ENCODE measurements around the gene FRRS1L.
"Not testable (repeated sequence)": the region's sequence is repeated elsewhere in the genome, so short reads cannot be mapped to it uniquely, and the experiment has no call there.

Gene FRRS1L

DNA sequence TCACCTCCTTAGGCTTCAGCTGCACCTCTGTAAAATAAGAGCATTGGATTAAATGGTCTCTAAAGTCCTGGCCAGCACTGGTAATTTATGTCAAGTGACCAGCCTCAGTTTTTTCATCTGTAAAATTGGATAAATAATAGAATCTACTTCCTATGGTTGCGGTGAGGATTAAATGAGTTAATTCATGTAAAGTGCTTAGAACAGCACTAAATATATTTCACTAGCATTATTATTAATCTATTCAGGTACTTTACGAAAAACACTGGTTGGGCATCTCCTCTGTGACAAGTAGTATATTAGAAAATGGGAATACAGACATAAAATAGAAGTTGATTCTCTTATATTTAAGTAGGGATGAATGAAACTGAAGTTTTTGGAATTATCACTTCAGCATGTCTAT lies 33.5 kb downstream of the FRRS1L start:
- no peak for DNase-seq (ENCODE audit: low spot score)

DNA sequence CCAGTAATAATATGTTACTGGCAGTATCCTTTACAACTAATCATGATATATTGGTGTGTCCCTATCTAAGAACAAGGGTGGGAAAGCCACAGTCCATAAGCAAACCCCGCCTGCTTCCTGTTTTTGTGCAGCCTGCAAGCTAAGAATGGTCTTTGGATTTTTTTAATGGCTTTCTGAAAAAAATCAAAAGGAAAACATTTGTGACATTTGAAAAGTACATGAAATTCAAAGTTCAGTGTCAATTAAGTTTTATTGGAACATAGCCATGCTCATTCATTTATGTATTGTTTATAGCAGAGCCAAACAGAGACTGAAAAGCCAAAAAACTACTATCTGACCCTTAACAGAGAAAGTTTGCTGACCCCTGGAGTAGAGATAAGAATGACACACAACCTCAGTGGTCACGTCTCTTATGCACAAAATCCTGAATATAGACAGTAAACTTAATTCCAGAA lies 34.5 kb downstream of the FRRS1L start:
- no peak for DNase-seq (ENCODE audit: low spot score)

DNA sequence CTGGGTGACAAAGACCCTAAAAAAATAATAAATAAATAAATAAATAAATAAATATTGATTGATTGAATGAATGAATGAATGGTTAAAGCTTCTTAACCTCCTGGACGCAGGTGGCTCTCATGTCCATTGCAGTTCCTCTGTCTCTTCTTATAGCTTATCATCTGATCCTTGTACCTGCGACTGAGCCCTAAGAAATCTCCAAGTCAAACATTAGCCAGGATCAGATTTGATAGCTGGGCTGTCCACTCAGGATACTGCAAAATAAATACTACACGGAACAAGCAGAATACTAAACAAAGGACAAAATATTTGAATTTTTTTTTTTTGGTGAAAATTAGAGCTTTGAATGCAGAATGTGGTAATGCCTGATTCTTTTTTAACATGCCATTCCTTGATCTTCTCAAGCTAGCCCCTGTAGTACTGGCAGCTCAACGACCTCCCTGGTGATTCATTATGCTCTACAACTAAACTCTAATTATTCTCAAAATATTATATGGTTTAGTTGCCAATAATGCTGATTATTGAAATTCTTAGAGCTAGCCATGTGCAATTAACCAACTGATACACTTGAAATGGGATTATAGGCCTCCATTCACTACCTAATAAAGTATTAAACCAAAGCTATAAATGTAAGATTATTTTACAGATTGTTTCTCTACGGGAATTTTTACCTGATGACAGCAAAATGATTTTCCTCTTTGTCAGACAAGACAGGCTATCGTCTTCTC lies 37.4 kb downstream of the FRRS1L start:
- no peak for DNase-seq (ENCODE audit: low spot score)

DNA sequence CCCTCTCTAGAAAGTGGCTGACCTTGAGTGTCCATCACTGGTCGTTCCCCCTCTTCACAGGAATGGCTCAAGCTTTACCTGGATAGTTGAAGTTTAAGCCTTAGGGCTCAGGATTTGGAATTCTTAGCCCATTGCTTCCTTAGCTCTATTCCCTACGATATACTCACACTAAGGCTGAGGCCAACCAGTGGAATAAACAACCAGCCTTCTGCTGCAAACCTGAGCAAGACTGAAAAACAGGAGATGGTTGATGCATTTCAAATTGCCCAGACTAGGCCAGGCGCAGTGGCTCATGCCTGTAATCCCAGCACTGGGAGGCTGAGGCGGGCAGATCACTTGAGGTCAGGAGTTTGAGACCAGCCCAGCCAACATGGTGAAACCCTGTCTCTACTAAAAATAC lies 40.4 kb downstream of the FRRS1L start:
- not testable (repeated sequence) for DNase-seq (ENCODE audit: low spot score)

DNA sequence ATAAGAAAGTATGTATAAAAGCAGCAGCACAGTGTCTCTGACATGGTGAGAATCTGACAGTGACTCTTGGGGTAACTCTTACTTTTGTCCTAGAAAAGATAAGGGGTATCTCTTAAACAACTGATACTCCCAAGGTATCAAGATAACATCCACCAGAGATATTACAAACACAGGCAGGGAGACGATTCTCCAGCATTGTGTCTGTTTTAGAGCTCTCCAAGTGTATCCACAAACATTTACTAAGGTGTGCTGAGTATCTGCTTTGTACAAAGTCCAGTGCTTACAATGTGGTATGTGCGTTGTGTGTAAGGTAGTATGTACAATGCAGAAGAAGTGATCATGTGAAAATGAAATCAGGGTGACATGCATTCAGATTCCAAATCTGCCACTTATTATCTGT lies 42.9 kb downstream of the FRRS1L start:
- no peak for DNase-seq (ENCODE audit: low spot score)

DNA sequence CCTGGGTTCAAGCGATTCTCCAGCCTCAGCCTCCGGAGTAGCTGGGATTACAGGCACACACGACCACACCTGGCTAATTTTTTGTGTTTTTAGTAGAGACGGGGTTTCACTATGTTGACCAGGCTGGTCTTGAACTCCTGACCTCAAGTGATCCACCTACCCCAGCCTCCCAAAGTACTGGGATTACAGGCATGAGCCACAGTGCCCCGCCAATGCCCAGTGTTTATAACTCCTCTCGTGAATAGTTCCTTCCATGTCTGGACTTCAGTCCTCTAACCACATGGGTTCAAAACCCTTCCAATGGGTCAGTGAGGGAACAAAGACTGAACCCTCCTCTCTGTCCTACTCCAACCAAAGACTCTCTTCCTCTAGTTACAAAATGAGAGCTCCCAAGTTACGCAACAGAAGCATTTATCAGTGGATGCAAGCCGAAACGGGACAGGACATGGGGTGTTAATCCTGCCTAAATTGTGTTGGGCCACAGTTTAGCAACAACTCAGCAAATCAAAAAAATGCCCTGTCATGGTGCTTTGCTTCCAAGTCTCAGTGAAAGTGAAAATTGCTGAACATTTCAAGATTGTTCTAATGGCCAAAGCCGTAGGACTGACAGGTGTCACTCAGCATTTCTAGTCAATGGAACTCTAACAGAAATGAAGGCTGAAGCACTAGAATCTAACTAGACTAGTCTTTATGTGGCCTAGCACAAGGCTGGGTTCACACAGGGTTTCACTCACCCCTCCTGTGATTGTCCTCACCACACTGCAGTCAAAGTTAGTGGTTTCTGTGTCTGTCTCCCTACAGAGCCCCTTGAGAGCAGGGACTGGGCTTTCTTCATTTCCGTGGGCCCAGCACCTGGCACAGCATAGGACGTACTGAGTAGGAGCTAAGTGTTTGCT lies 44.1 kb downstream of the FRRS1L start:
- no peak for DNase-seq (ENCODE audit: low spot score)

DNA sequence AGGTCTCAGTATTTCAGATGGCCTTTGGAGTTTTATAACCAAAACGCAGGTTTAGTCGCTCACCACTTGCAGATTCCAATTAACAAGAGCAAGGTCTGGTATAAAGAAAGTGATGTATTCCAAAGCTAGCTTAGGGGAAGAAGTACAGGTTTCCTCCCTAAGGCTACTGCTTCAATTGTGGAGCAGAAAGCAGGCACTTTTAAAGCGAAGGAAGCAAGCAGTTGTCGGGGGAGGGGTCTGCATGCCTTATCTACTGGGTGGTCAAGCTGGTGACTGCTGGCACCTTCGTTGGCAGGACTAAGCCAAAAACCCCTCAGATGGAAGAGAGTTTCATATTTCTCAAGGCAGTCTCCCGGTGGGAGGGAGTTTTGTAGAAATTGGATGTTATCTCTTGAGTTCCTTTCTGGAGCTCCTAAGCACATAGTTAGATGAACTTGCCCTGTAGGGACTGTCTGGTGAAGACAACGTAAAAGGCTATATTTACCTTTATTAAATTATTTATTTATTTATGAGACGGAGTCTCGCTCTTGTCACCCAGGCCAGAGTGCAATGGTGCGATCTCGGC lies 45.7 kb downstream of the FRRS1L start:
- no peak for DNase-seq (ENCODE audit: low spot score)

DNA sequence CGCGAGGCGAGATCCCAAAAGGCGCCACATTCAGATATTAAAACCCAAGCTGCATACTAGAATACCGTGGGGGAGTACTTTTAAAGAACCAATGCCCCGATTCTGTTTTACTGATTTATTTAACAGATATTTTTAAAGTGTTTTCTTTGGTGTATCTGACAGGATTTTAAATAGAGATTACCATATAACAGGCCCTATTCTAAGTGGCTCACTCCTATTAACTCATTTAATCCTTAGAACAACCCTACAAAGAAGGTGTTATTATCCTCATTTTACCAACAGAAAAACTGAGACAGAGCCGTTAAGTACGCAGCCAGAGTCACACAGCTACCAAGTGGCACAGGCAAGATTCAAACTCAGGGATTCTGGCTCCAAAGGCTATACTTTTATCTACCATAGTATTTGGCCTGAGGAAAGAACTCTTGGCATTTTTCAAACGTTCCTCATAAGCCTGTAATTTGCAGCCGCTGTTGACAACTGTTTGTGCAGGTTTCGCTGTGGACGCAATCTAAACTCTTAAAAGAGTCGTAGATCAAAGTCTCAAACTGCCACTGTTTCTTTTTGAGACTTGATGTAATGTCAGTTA lies 46.8 kb downstream of the FRRS1L start:
- DNase-seq (ENCODE audit: low spot score) = no peak

DNA sequence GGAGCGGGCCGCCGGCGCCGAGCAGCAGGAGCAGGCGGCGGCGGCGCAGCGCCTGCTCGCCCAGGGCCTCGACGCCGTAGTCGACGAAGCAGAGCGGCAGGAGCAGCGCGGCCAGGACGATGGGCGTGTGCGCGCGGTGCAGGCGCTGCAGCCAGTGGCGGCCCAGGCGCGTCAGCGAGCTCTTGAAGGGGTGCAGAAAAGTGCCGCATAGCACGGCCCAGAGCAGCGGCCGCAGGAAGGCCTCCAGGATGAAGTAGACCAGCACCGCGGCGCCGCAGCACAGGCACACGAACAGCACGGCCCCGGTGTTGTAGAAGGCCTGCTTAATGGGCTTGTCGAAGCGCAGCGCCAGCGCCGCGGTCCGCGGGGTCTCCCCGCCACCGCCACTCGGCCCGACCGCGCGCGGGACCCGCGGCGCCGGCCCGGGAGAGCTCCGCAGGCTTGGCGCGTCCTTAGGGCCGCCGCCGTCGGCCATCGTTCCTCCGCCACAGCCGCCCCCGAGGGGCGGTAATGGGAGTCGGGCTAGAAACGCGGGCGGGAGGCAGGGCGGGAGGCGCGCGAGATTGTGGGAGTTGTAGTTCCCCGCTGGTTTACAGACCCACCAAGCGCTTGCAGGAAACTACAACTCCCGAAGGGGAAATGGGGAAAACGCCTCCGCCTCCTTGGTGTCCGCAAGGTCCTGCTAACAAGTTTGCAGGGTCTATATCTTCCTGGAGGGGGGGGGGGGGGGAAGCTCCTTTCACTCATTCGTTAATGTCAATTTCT lies 47.4 kb downstream of the FRRS1L start, which contains the start of gene TMEM245:
Gene TMEM245 (minus strand): TSS at position 509 of the 765 bp plus-strand sequence. CDS start 34 bp downstream, at position 475.
- peak; percentile 99 for DNase-seq (ENCODE audit: low spot score)

DNA sequence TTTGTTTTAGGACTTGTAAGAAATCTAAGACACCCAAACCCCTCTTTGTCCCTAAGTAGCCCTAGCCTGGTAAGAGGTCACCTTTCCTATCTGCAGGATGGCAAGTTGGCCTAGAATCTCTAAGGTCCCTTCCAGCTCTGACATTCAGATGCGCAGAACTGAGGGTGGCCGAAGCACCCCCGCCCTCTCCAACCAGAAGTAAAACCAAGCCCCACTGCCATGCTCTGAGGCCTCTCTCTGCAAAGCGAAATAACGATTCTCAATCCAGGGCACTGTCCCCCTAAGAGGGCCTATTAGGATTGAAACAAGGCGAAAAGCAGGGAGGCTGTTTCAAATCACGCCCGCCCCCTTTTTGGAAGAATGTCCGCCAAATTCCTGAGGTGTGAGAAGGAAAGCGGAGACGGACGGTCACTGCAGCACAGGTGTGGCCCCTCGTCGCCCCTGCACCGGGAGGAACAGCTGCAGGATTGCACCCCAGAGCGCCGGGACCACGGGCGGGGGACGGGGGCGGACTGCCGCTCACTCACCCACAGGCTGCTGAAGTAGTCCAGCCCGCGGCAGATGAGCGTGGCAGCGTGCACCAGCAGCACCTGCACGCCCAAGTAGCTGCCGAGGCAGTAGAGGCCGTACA lies 48.1 kb downstream of the FRRS1L start:
- no peak for DNase-seq (ENCODE audit: low spot score)

DNA sequence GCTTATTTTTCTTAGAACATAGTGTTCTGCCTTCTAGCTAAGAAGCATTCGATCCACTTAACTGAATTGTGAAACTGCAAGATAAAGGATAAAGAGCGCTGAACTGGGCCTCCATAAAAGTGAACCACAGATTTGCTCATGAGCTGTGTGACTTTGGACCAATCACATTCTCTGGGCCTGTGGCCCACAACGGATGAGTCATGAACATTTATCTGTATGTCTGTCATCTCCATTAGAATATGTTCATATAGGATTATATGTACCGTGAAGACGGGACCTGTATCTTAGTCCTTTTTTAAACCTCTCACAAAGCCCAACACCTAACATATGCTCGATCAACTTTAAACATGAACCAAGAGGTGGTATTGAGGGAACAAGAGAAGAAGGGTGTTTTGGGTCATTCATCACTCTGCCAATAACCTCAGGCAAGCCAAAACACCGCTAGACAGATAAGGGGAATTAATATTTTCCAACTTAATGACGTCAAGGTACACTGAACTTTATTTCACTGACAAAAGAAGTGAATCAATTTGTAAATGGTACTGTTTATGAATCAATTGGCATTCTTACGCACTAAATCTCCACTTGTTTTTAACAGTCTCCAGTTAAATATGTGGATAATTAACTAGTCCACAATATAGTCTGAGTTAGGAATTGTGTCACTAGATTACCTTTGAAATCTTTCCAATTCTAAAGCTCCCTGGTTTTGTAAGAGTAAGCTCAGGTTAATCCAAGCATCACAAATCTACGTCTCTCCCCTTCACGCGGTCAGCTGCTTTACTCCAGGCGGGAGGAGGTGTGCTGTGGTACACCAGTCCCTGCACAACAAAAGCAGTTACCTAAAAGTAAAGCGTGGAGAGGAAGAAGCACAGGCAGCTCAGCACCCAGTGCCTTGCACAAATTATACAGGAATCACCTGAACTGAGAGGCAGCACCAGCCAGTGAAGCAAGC lies 48.9 kb downstream of the FRRS1L start:
- peak; percentile 16 for DNase-seq (ENCODE audit: low spot score)

DNA sequence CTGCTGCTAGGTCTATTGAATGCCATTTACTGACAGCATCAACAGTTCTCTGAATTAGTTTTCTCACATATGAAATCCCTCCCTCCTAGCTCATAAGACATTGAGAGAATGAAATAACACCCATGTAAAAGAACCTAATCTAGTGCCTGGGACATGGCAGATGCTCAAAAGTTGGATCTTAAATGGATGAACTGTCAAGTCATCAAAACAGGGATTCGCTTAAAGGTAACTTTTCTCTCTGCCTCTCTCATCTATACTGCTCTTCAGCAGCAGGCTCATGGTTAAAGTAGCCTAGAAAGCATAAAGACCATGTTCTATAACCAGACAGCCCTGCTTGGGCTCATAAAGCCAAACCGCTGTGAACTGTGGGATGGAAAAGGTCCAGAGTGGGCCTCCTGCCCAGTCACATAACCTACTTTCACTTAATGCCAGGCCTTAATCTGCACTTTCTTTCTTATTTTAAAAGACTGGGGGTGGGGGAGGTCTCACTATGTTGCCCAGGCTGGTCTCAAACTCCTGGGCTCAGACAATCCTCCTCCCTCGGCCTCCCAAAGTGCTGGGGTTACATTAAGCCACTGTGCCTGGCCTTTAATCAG lies 51.0 kb downstream of the FRRS1L start:
- DNase-seq (ENCODE audit: low spot score) = no peak

DNA sequence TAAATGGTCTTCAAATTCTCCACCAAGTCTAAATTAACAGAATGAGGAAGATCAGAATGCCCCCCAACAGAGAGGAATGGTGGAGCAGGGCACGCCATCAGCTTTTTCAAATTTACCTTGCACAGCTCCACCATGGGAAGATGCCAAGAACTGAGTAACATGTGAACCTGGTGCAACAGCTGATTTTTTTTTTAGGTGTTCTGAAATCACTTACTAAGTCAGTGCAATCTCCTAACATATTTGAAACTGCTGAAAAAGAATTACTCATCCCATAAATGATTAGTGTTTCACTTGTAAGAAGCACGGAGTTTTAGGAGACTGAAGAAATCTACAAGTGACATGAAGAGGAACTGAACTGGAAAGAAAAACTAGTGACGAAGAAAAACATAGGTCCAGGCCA lies 52.4 kb downstream of the FRRS1L start:
- no peak for DNase-seq (ENCODE audit: low spot score)

DNA sequence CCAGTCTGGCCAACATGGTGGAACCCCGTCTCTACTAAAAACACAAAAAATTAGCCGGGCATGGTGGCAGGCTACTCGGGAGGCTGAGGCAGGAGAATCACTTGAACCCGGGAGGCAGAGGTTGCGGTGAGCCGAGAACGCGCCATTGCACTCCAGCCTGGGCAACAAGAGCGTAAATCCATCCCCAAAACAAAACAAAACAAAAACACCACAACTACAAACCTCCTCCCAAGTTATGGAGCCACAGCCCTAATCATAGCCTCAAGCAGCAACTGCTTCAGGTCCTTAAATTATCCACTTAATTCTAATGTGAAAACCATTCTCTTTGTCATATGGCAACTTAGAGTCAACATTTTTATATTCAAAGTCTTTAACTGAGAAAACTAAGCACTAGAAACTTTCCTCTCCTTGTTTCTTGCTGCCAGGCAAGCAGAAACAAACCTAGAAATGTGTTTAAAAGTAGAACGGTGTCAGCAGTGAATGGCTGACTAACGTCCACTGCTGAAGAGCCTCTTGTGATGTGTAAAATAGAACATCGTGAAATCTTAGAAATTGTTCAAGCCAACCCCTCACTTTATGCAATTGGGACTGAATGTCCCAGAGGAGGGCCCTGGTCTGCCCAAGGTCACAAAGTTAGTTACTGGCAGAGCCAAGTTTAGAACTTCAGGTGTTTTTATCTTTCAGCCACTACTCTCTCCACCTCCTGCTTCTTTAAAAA lies 53.0 kb downstream of the FRRS1L start:
- DNase-seq (ENCODE audit: low spot score) = no peak

DNA sequence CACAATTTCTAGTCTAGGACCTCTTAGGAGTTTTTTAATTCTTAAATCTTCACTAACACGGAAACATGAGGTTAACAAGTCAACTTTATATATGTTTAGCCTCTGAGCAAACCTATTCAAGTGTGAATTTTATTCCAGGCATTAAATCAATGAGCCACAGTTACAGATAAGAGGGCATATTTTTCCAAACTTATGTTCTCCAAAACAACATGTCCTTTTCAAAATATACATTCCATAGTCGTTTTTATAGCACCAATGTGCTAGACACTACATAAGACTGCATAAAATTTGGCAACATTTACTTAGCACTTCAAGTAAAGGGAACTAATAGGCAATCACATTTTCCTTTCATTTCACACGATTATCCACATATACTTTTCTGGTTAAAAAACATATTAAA lies 53.8 kb downstream of the FRRS1L start:
- DNase-seq (ENCODE audit: low spot score) = no peak

DNA sequence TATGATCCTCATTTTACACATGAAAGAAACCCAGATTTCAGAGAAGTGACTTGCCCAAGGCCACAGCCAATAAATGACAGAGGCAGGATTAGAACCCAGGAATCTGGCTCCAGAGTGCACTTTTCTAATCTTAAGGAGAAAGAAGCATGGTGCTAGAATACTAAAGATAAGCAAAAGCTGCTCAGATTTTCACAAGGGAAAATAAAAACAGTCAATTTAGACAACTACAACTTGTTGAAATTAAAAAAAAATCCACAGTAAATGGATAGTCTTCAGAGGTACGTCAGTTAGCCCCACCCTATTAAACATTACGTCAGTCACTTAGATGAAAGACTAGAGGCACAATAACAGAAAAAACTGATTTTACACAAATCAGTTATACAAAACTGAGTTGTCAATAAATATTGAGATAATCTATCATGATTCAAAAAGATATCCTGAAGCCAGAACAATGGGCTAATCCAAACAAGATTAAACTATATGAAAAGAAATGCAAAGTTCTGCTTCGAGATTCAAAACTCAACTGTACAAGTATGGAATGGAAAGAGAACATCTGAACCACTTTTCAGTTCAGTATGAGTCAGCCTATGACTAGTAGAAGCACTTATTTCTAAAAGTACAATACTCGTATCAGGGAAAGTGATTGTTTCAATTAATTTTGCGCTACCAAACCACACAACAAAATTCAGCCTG lies 56.6 kb downstream of the FRRS1L start:
- no peak for DNase-seq (ENCODE audit: low spot score)

DNA sequence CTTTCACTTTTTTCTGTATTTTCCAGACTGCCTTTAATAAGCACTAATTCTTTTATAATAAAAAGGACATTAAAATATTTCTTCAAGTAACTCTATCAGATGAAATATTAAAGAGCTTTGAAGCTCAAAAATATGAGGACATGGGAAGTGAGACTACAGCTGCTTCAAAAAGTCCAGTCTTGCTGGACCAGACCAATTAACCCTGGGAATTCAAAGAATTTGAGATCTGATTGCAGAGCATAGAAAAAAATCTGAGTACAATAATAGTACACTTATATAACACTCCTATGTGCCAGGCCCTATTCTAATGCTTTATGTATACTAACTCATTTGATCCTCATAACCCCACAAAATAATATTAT lies 57.1 kb downstream of the FRRS1L start:
- no peak for DNase-seq (ENCODE audit: low spot score)

DNA sequence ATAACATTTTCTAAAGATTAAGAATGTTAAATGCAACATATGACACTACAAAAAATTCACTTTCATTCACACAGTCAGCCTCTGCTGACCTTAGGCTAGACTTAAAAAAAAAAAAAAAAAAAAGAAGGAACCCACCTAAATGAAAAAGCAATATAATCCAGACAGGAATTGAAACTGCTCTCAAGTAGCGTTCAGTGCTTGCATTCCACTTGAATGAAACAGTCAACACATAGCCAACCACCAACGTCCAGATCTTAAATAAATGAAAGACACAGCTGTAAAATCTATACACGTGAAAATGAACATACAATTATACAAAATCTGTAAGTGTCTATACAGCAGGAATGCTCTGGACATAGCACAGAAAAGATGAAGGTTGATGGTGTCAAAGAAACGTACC lies 58.7 kb downstream of the FRRS1L start:
- no peak for DNase-seq (ENCODE audit: low spot score)
